ENCODE results near the gene MMS19.
"Not testable (repeated sequence)": the region's sequence is repeated elsewhere in the genome, so short reads cannot be mapped to it uniquely, and the experiment has no call there.

Gene MMS19

GRCh38 chr10:97528876-97529275, 30.7 kb upstream of the MMS19 start:
- DNase-seq (ENCODE audit: low read depth) = not testable (repeated sequence)

GRCh38 chr10:97525683-97526110, 27.5 kb upstream of the MMS19 start:
- DNase-seq (ENCODE audit: low read depth) = no peak

- DNase-seq (ENCODE audit: low read depth) = no peak
These were observed 26.9 kb upstream of the MMS19 start for GRCh38 chr10:97525086-97525485.

- no peak for DNase-seq (ENCODE audit: low read depth)
These were observed 24.7 kb upstream of the MMS19 start for GRCh38 chr10:97522937-97523336.

GRCh38 chr10:97522071-97522470, 23.8 kb upstream of the MMS19 start:
- no peak for DNase-seq (ENCODE audit: low read depth)

GRCh38 chr10:97520978-97521761, 22.9 kb upstream of the MMS19 start:
- no peak for DNase-seq (ENCODE audit: low read depth)

GRCh38 chr10:97520520-97520919, 22.3 kb upstream of the MMS19 start:
- DNase-seq (ENCODE audit: low read depth) = no peak

GRCh38 chr10:97519342-97519741, 21.1 kb upstream of the MMS19 start:
- no peak for DNase-seq (ENCODE audit: low read depth)

GRCh38 chr10:97518301-97519043, 20.2 kb upstream of the MMS19 start:
- no peak for DNase-seq (ENCODE audit: low read depth)

GRCh38 chr10:97517778-97518300, 19.6 kb upstream of the MMS19 start:
- DNase-seq (ENCODE audit: low read depth) = no peak

- DNase-seq (ENCODE audit: low read depth) = no peak
These were observed 19.0 kb upstream of the MMS19 start for GRCh38 chr10:97517096-97517750.

GRCh38 chr10:97515271-97515978, 17.2 kb upstream of the MMS19 start:
- no peak for DNase-seq (ENCODE audit: low read depth)

GRCh38 chr10:97514344-97514743, 16.1 kb upstream of the MMS19 start:
- no peak for DNase-seq (ENCODE audit: low read depth)

GRCh38 chr10:97512993-97513392, 14.8 kb upstream of the MMS19 start:
- no peak for DNase-seq (ENCODE audit: low read depth)

GRCh38 chr10:97511711-97512440, 13.7 kb upstream of the MMS19 start:
- DNase-seq (ENCODE audit: low read depth) = no peak

GRCh38 chr10:97510686-97511085, 12.5 kb upstream of the MMS19 start:
- no peak for DNase-seq (ENCODE audit: low read depth)

- no peak for DNase-seq (ENCODE audit: low read depth)
These were observed 11.0 kb upstream of the MMS19 start for GRCh38 chr10:97509120-97509680.

GRCh38 chr10:97508342-97508741, 10.1 kb upstream of the MMS19 start:
- no peak for DNase-seq (ENCODE audit: low read depth)

- no peak for DNase-seq (ENCODE audit: low read depth)
These were observed 8.2 kb upstream of the MMS19 start for GRCh38 chr10:97506199-97506991.

GRCh38 chr10:97505152-97505551, 6.9 kb upstream of the MMS19 start:
- DNase-seq (ENCODE audit: low read depth) = no peak
